ENCODE data around the gene SMPD3. TPM values are rescaled to one million over a fixed set of nuclear protein-coding genes. Genes with fewer than 3 reads are reported as not detected.
A peak's percentile ranks its signal among the peaks of the same experiment; 100 is the strongest.

Gene SMPD3
- total and polyA plus RNA-seq, 2 of the 8 experiments (the other 6 are each of a cell fraction or from before 2014, with no cell fraction given), result 0.39 to 1.3 TPM

GRCh38 chr16:68486502-68487202, 38.3 kb upstream of the SMPD3 start:
- Histone ChIP-seq H2BK20ac (ENCODE audit: low read length) (peak overlapping the region; percentile 64; the same call in 1 of the 2 replicates), H3K4me1 (replicated peaks in 1 of 4; ENCODE audit: control insufficient read depth in 3 of 4, insufficient read depth in 4 of 4, low read length in 3 of 4) (peaks cover 6 to 14% (median 10%) of the 10 kb centered on the region in 4 experiments), H3K27me3 (replicated peaks in 1 of 4; ENCODE audit: control insufficient read depth in 3 of 4, extremely low read depth in 1 of 4, insufficient read depth in 3 of 4, low read length in 3 of 4) (no peaks in the 10 kb centered on the region), H2BK120ac (replicated peaks; ENCODE audit: low read depth, low read length) (no peak overlapping the region), H2AK5ac (ENCODE audit: low read depth, low read length) (no peak overlapping the region), H3K27ac (ENCODE audit: low read depth, low read length) (no peak overlapping the region), H4K20me1 (replicated peaks in 1 of 2; ENCODE audit: control insufficient read depth in 1 of 2, insufficient read depth in 2 of 2, low read length in 2 of 2) (no peaks in the 10 kb centered on the region), H2AFZ (ENCODE audit: low read length) (no peak overlapping the region), H2BK12ac (ENCODE audit: low read depth, low read length) (no peak overlapping the region), H2BK5ac (ENCODE audit: low read depth, low read length) (no peak overlapping the region), H3K9ac (replicated peaks in 1 of 4; ENCODE audit: extremely low read depth in 1 of 4, low read depth in 3 of 4, low read length in 3 of 4) (no peak overlapping the region), H3K79me2 (ENCODE audit: control insufficient read depth in 1 of 2, insufficient read depth in 2 of 2, low read length in 2 of 2) (no peaks in the 10 kb centered on the region), H3K36me3 (ENCODE audit: control insufficient read depth in 2 of 4, insufficient read depth in 4 of 4, low read length in 3 of 4) (no peaks in the 10 kb centered on the region), H3K4me3 (ENCODE audit: extremely low read depth in 1 of 4, insufficient read depth in 2 of 4, low read depth in 3 of 4, low read length in 4 of 4) (no peak overlapping the region), H3K4ac (replicated peaks; ENCODE audit: insufficient read length, low read depth, low read length) (no peak overlapping the region), H3K14ac (ENCODE audit: insufficient read length) (no peak overlapping the region), H4K5ac (ENCODE audit: insufficient read length, low read depth, low read length) (no peak overlapping the region), H3K56ac (replicated peaks; ENCODE audit: insufficient read length, low read depth, low read length) (no peak overlapping the region), H3K9me3 (ENCODE audit: insufficient read depth in 2 of 2, low read depth in 1 of 2, low read length in 1 of 2) (no peaks in the 10 kb centered on the region), H3K4me2 (ENCODE audit: insufficient read depth in 1 of 2, low read depth in 2 of 2, low read length in 2 of 2) (no peak overlapping the region), H3K79me1 (ENCODE audit: low read depth, low read length) (no peaks in the 10 kb centered on the region), H3K18ac (ENCODE audit: extremely low read depth, low read length) (no peak overlapping the region), H4K8ac (ENCODE audit: extremely low read depth, insufficient read depth, low read length) (no peak overlapping the region), H3K23ac (ENCODE audit: insufficient read length) (no peak overlapping the region), H2BK15ac (ENCODE audit: low read length) (0 out of 2 replicates have a peak overlapping the region, but pooled peaks have one; percentile 84), H3K23me2 (ENCODE audit: low read depth, low read length) (no peaks in the 10 kb centered on the region; the same call in none of the 2 replicates), H4K91ac (replicated peaks; ENCODE audit: insufficient read length, low read length) (peak overlapping the region; percentile 41)
- DNase-seq (ENCODE audit: low read depth in 1 of 2, low spot score in 2 of 2), result no peak
- CTCF ChIA-PET (ENCODE audit: partially characterized antibody), result interaction anchor here (0.6 to 4.9 kb wide), 19 partner anchors 10 to 434 kb away, joined by 3 to 34 read pairs (median 4); no protein-coding TSS in a partner anchor
- POLR2A ChIA-PET (ENCODE audit: partially characterized antibody), result no interaction called here
- FAIRE-seq, result no peak
- WGBS, 2 experiments (ENCODE audit: extremely low coverage in 1 of 2, insufficient coverage in 1 of 2, insufficient read length in 1 of 2, insufficient replicate concordance in 2 of 2, low coverage in 1 of 2, low lambda C conversion rate in 2 of 2, missing lambda C conversion rate in 1 of 2), result 80% methylated on average over 4 of the region's 4 CpGs; no CpG with 5 or more reads in 1 of the 2 experiments
- TF ChIP-seq RAD21 (IDR thresholded peaks at IDR 0.05 in 1 of 2, conservative IDR thresholded peaks at IDR 0.05 in 1 of 2; ENCODE audit: low read depth in 2 of 2, low read length in 2 of 2), result no peak
- TF ChIP-seq MAFK (IDR thresholded peaks at IDR 0.05; ENCODE audit: low read depth, low read length), result no peak
- no peak for TF ChIP-seq TCF12 (IDR thresholded peaks at IDR 0.05; ENCODE audit: low read depth, low read length)
- TF ChIP-seq CEBPB (IDR thresholded peaks at IDR 0.05; ENCODE audit: low read depth, low read length), result no peak
- TF ChIP-seq TBP (IDR thresholded peaks at IDR 0.05; ENCODE audit: low read depth, low read length), result no peak
- no peak for TF ChIP-seq SP4 (IDR thresholded peaks at IDR 0.05; ENCODE audit: low read length)
- TF ChIP-seq NRF1 (IDR thresholded peaks at IDR 0.05; ENCODE audit: low read depth, low read length), result no peak
- no peak for TF ChIP-seq BCL11A (IDR thresholded peaks at IDR 0.05; ENCODE audit: low read depth in 2 of 2, low read length in 2 of 2)
- TF ChIP-seq GTF2F1 (IDR thresholded peaks at IDR 0.05; ENCODE audit: borderline replicate concordance, low read depth, low read length), result no peak
- TF ChIP-seq E2F6 (IDR thresholded peaks at IDR 0.05), result no peak
- no peak for TF ChIP-seq SIRT6 (IDR thresholded peaks at IDR 0.05; ENCODE audit: low read length)
- no peak for TF ChIP-seq RBBP5 (IDR thresholded peaks at IDR 0.05; ENCODE audit: borderline replicate concordance, low read depth, low read length)
- no peak for TF ChIP-seq SUZ12 (IDR thresholded peaks at IDR 0.05; ENCODE audit: low read length)
